Measurements from ENCODE around the gene ZNF107. TPM values are rescaled to one million over a fixed set of nuclear protein-coding genes. Genes with fewer than 3 reads are reported as not detected.
A peak's percentile ranks its signal among the peaks of the same experiment; 100 is the strongest.

Gene ZNF107
- total RNA-seq (2014; rRNA removed; shearing (Covaris generic)) (63.3 and 68.9 TPM in 2 replicates), total RNA-seq (2022) (92.2 and 97.0 TPM in 2 replicates), Bru-seq, nascent RNA (percentile 99 among the genes with signal in this experiment), BruChase-seq, experiment 1, labeled RNA remaining after a 6-hour chase (percentile 99 among the genes with signal in this experiment), BruChase-seq, experiment 2, labeled RNA remaining after a 2-hour chase (percentile 99 among the genes with signal in this experiment)
- long read RNA-seq, full-length matches to known transcripts = 77 of 142 reads
- long read RNA-seq, partial matches to known transcripts = 23 of 142 reads
- long read RNA-seq, other reads (novel, unspliced or antisense) = 42 of 142 reads

- peaks cover 38% of the 10 kb centered on the region for H3K36me3 ChIP-seq (ENCODE audit: insufficient read depth, low read length)
- H3K4me3 ChIP-seq (ENCODE audit: low read depth, low read length, poor library complexity, severe bottlenecking) = peak within 1 kb of the TSS; percentile 93
- H3K4me2 ChIP-seq (ENCODE audit: low read length) = peak within 1 kb of the TSS; percentile 95
- CTCF ChIA-PET (ENCODE audit: unreplicated experiment) = interaction anchor here (1.5 kb wide), 1 partner anchor 23 kb away, joined by 5 read pairs; no protein-coding TSS in a partner anchor
- intact Hi-C loops (cut with micrococcal nuclease; ENCODE audit: unreplicated experiment) = loop anchor here (1.0 to 5.0 kb wide), 2 partner anchors 21 to 126 kb away; partner anchors contain the start of gene ZNF138
- peak within 1 kb of the TSS; percentile 89 for H3K27ac ChIP-seq (ENCODE audit: low read depth, low read length, poor library complexity, severe bottlenecking)
- peaks cover 71% of the 10 kb centered on the region for H3K79me2 ChIP-seq (ENCODE audit: insufficient read depth, low read depth, low read length)
- peak; percentile 95 for DNase-seq (ENCODE audit: low spot score)
- no TSS peak for BruUV-seq (replicated peaks)
- POLR2A ChIA-PET = interaction anchor here (0.5 to 3.7 kb wide), 18 partner anchors 9 to 348 kb away, joined by 3 to 45 read pairs (median 4); partner anchors contain the start of genes ERV3-1, ZNF138 and ZNF680
- H3K9me3 ChIP-seq (ENCODE audit: low read length) = no peaks in the 10 kb centered on the region
- no peaks in the 10 kb centered on the region for H3K9me2 ChIP-seq (ENCODE audit: insufficient read depth, low read length)
- TF ChIP-seq CTCF (conservative IDR thresholded peaks at IDR 0.05; ENCODE audit: low read length) (no peak), EZH2phosphoT487 (IDR thresholded peaks at IDR 0.05; ENCODE audit: borderline replicate concordance, low read depth, low read length) (no peak)
- H3K4me1 ChIP-seq (ENCODE audit: insufficient read depth, low read length, poor library complexity, severe bottlenecking) = peaks cover 30% of the 10 kb centered on the region
- H2AFZ ChIP-seq (ENCODE audit: low read length) = peak within 1 kb of the TSS; percentile 81
- H4K20me1 ChIP-seq (ENCODE audit: insufficient read depth, low read length) = peaks cover 9% of the 10 kb centered on the region; the same call in 1 of the 2 replicates
These were observed at the start of gene ZNF107 for GRCh38 chr7:64665980-64666662. Gene ZNF107, plus strand, starts transcription at chr7:64666133. Its CDS starts 150 bp downstream, at chr7:64666283.

- no TSS peak for BruUV-seq (replicated peaks)
- POLR2A ChIA-PET = no interaction called here
- Histone ChIP-seq H2AFZ (ENCODE audit: low read length) (no peak overlapping the region), H3K27ac (ENCODE audit: low read depth, low read length, poor library complexity, severe bottlenecking) (no peak overlapping the region), H3K4me3 (ENCODE audit: low read depth, low read length, poor library complexity, severe bottlenecking) (no peak overlapping the region), H3K4me2 (ENCODE audit: low read length) (no peak overlapping the region), H3K79me2 (ENCODE audit: insufficient read depth, low read depth, low read length) (no peaks in the 10 kb centered on the region), H3K9me3 (ENCODE audit: low read length) (peaks cover 15% of the 10 kb centered on the region; the same call in 1 of the 2 replicates), H4K20me1 (ENCODE audit: insufficient read depth, low read length) (no peaks in the 10 kb centered on the region), H3K4me1 (ENCODE audit: insufficient read depth, low read length, poor library complexity, severe bottlenecking) (no peaks in the 10 kb centered on the region), H3K9me2 (ENCODE audit: insufficient read depth, low read length) (no peaks in the 10 kb centered on the region), H3K36me3 (ENCODE audit: insufficient read depth, low read length) (no peaks in the 10 kb centered on the region)
- peak; percentile 81 for DNase-seq (ENCODE audit: low spot score)
- TF ChIP-seq EZH2phosphoT487 (IDR thresholded peaks at IDR 0.05; ENCODE audit: borderline replicate concordance, low read depth, low read length) = no peak
- TF ChIP-seq CTCF (conservative IDR thresholded peaks at IDR 0.05; ENCODE audit: low read length) = peak; percentile 92
- CTCF ChIA-PET (ENCODE audit: unreplicated experiment) = no interaction called here
- intact Hi-C loops (cut with micrococcal nuclease; ENCODE audit: unreplicated experiment) = loop anchor here (1.0 to 10.0 kb wide), 5 partner anchors 57 to 1610 kb away; partner anchors contain the start of gene ZNF680
These were observed 47.0 kb upstream of the ZNF107 start for GRCh38 chr7:64618785-64619456.

Data from OCI-LY7 (cell line).